ENCODE measurements around the gene EMP3. TPM values are rescaled to one million over a fixed set of nuclear protein-coding genes. Genes with fewer than 3 reads are reported as not detected.
"Not testable (repeated sequence)": the region's sequence is repeated elsewhere in the genome, so short reads cannot be mapped to it uniquely, and the experiment has no call there.

EMP3 gene
- total and polyA plus RNA-seq, 4 experiments from 2014 or later = 293 to 1,108 (median 695) TPM

DNA sequence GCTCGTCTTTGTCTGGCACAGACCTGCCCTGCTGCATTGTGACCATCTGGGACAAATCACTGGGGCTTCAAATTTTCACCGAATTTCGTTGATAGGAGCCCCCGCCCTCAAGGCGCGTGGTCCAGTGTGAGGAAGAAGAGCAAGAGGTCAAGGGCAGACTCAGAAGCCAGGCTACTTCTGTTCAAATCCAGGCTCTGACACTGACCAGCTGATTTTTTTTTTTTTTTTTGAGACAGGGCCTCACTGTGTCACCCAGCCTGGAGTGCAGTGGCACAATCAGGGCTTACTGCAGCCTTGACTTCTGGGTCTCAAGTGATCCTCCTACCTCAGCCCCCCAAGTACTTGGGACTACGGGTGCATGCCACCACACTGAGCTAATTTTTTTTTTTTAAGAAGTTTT is 46.0 kb downstream of the EMP3 start:
- intact Hi-C loops (cut with micrococcal nuclease) = no loop called here
- H3K4me3 Mint-ChIP-seq = no peak overlapping the region
- H3K27me3 Mint-ChIP-seq = no peaks in the 10 kb centered on the region
- H3K27ac ChIP-seq (ENCODE audit: low read depth, low read length) = no peak overlapping the region
- H3K9me3 Mint-ChIP-seq = no peaks in the 10 kb centered on the region
- CTCF ChIA-PET (ENCODE audit: partially characterized antibody) = interaction anchor here (1.2 kb wide), 1 partner anchor 20 kb away, joined by 5 read pairs; the partner anchor contains the start of gene KDELR1
- no peak overlapping the region for H3K27ac Mint-ChIP-seq
- H3K4me3 ChIP-seq (ENCODE audit: low read length in 2 of 2) = no peak overlapping the region
- H3K4me1 Mint-ChIP-seq = no peaks in the 10 kb centered on the region
- H3K36me3 Mint-ChIP-seq = no peaks in the 10 kb centered on the region
- H3K9me3 ChIP-seq (ENCODE audit: control insufficient read depth in 1 of 2, low read length in 2 of 2) = no peaks in the 10 kb centered on the region
- POLR2A ChIA-PET (ENCODE audit: partially characterized antibody) = no interaction called here
- no peak for DNase-seq
- no peaks in the 10 kb centered on the region for H3K4me1 ChIP-seq (ENCODE audit: insufficient read depth, low read length)
- H3K36me3 ChIP-seq (ENCODE audit: insufficient read depth, low read length) = no peaks in the 10 kb centered on the region
- H3K27me3 ChIP-seq (ENCODE audit: insufficient read depth, low read length) = no peaks in the 10 kb centered on the region

DNA sequence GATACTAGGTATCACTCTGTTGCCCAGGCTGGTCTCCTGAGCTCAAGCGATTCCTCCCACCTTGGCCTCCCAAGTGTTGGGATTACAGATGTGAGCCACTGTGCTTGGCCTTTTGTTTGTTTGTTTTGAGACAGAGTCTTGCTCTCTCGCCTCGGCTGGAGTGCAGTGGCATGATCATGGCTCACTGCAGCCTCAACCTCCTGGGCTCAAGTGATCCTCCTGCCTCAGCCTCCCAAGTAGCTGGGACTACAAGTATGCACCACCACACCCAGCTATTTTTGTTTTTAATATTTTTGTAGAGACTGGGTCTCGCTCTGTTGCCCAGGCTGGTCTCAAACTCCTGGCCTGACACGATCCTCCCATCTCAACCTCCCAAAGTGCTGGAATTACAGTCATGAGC is 46.4 kb downstream of the EMP3 start:
- POLR2A ChIA-PET (ENCODE audit: partially characterized antibody); H3K36me3 ChIP-seq (ENCODE audit: insufficient read depth, low read length); H3K9me3 Mint-ChIP-seq; H3K27me3 Mint-ChIP-seq; H3K27ac Mint-ChIP-seq; intact Hi-C loops (cut with micrococcal nuclease); H3K4me1 Mint-ChIP-seq; H3K27me3 ChIP-seq (ENCODE audit: insufficient read depth, low read length); H3K4me3 ChIP-seq (ENCODE audit: low read length in 2 of 2); H3K36me3 Mint-ChIP-seq; DNase-seq; H3K4me1 ChIP-seq (ENCODE audit: insufficient read depth, low read length); H3K27ac ChIP-seq (ENCODE audit: low read depth, low read length); H3K4me3 Mint-ChIP-seq; H3K9me3 ChIP-seq (ENCODE audit: control insufficient read depth in 1 of 2, low read length in 2 of 2): not testable (repeated sequence)
- CTCF ChIA-PET (ENCODE audit: partially characterized antibody) = interaction anchor here (1.2 kb wide), 1 partner anchor 20 kb away, joined by 5 read pairs; the partner anchor contains the start of gene KDELR1

GRCh38 chr19:48372904-48373303 is 47.6 kb downstream of the EMP3 start:
- H3K4me3 ChIP-seq (ENCODE audit: low read length in 2 of 2) = no peak overlapping the region
- no peaks in the 10 kb centered on the region for H3K4me1 ChIP-seq (ENCODE audit: insufficient read depth, low read length)
- DNase-seq = no peak
- Mint-ChIP-seq H3K4me1 (no peaks in the 10 kb centered on the region), H3K36me3 (no peaks in the 10 kb centered on the region), H3K27me3 (no peaks in the 10 kb centered on the region), H3K4me3 (no peak overlapping the region), H3K27ac (no peak overlapping the region), H3K9me3 (no peaks in the 10 kb centered on the region)
- no peaks in the 10 kb centered on the region for H3K9me3 ChIP-seq (ENCODE audit: control insufficient read depth in 1 of 2, low read length in 2 of 2)
- H3K27ac ChIP-seq (ENCODE audit: low read depth, low read length) = no peak overlapping the region
- H3K27me3 ChIP-seq (ENCODE audit: insufficient read depth, low read length) = no peaks in the 10 kb centered on the region
- ChIA-PET POLR2A (ENCODE audit: partially characterized antibody) (interaction anchor here (1.0 kb wide), 1 partner anchor 9 kb away, joined by 3 read pairs; the partner anchor contains the start of genes SYNGR4 and TMEM143), CTCF (ENCODE audit: partially characterized antibody) (interaction anchor here (0.7 kb wide), 1 partner anchor 19 kb away, joined by 3 read pairs; the partner anchor contains the start of gene KDELR1)
- intact Hi-C loops (cut with micrococcal nuclease) = no loop called here
- H3K36me3 ChIP-seq (ENCODE audit: insufficient read depth, low read length) = no peaks in the 10 kb centered on the region

DNA sequence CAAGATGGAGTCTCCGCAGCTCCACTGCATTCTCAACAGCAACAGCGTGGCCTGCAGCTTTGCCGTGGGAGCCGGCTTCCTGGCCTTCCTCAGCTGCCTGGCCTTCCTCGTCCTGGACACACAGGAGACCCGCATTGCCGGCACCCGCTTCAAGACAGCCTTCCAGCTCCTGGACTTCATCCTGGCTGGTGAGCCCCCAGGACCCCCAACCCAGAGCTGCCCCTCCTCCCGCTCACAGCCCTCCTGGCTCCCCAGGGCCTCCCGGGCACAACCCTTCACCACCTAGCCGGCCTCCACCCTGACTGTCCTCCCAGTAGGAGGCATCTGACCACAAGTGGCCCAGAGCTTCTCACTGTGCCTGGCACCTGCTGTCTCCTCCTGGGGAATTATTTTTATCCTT is 48.2 kb downstream of the EMP3 start:
- H3K36me3 ChIP-seq (ENCODE audit: insufficient read depth, low read length) = no peaks in the 10 kb centered on the region
- no peak overlapping the region for H3K4me3 ChIP-seq (ENCODE audit: low read length in 2 of 2)
- intact Hi-C loops (cut with micrococcal nuclease) = no loop called here
- Mint-ChIP-seq H3K4me1 (no peaks in the 10 kb centered on the region), H3K9me3 (no peaks in the 10 kb centered on the region), H3K27ac (no peak overlapping the region), H3K4me3 (no peak overlapping the region), H3K27me3 (no peaks in the 10 kb centered on the region), H3K36me3 (no peaks in the 10 kb centered on the region)
- CTCF ChIA-PET (ENCODE audit: partially characterized antibody) = interaction anchor here (0.7 kb wide), 1 partner anchor 18 kb away, joined by 3 read pairs; the partner anchor contains the start of gene KDELR1
- no peaks in the 10 kb centered on the region for H3K4me1 ChIP-seq (ENCODE audit: insufficient read depth, low read length)
- H3K27me3 ChIP-seq (ENCODE audit: insufficient read depth, low read length) = no peaks in the 10 kb centered on the region
- DNase-seq = no peak
- H3K9me3 ChIP-seq (ENCODE audit: control insufficient read depth in 1 of 2, low read length in 2 of 2) = no peaks in the 10 kb centered on the region
- H3K27ac ChIP-seq (ENCODE audit: low read depth, low read length) = no peak overlapping the region
- POLR2A ChIA-PET (ENCODE audit: partially characterized antibody) = interaction anchor here (0.5 to 1.0 kb wide), 2 partner anchors 9 to 114 kb away, joined by 3 read pairs; partner anchors contain the start of genes SYNGR4 and TMEM143

DNA sequence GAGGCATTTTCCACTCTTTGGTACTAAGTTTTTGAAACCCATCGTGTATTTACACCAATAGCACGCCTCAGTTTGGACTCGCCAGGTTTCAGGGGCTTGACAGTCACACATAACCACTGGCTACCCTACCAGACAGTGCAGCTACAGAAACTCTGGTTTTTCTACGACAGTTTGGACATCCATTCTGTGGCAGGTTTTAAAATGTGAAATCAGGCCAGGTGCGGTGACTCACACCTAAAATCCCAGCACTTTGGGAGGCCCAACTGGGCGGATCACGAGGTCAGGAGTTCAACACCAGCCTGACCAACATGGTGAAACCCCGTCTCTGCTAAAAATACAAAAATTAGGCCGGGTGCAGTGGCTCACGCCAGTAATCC is 52.8 kb downstream of the EMP3 start:
- H3K4me1 ChIP-seq (ENCODE audit: insufficient read depth, low read length) = no peaks in the 10 kb centered on the region
- no peak overlapping the region for H3K27ac ChIP-seq (ENCODE audit: low read depth, low read length)
- CTCF ChIA-PET (ENCODE audit: partially characterized antibody) = interaction anchor here (1.5 kb wide), 1 partner anchor 13 kb away, joined by 4 read pairs; the partner anchor contains the start of gene KDELR1
- Mint-ChIP-seq H3K27me3 (no peaks in the 10 kb centered on the region), H3K36me3 (peaks cover 12 to 15% of the 10 kb centered on the region in 2 donors), H3K4me3 (no peak overlapping the region), H3K4me1 (peaks cover 0 to 1% (median 0%) of the 10 kb centered on the region in 4 donors), H3K27ac (no peak overlapping the region), H3K9me3 (no peaks in the 10 kb centered on the region)
- H3K36me3 ChIP-seq (ENCODE audit: insufficient read depth, low read length) = no peaks in the 10 kb centered on the region
- no peaks in the 10 kb centered on the region for H3K27me3 ChIP-seq (ENCODE audit: insufficient read depth, low read length)
- DNase-seq = no peak
- no peaks in the 10 kb centered on the region for H3K9me3 ChIP-seq (ENCODE audit: control insufficient read depth in 1 of 2, low read length in 2 of 2)
- no peak overlapping the region for H3K4me3 ChIP-seq (ENCODE audit: low read length in 2 of 2)
- intact Hi-C loops (cut with micrococcal nuclease) = no loop called here
- POLR2A ChIA-PET (ENCODE audit: partially characterized antibody) = no interaction called here

- POLR2A ChIA-PET (ENCODE audit: partially characterized antibody) = no interaction called here
- no peaks in the 10 kb centered on the region for H3K27me3 Mint-ChIP-seq
- H3K9me3 Mint-ChIP-seq = no peaks in the 10 kb centered on the region
- Histone ChIP-seq H3K4me1 (ENCODE audit: insufficient read depth, low read length) (no peaks in the 10 kb centered on the region), H3K27ac (ENCODE audit: low read depth, low read length) (no peak overlapping the region), H3K9me3 (ENCODE audit: control insufficient read depth in 1 of 2, low read length in 2 of 2) (no peaks in the 10 kb centered on the region), H3K4me3 (ENCODE audit: low read length in 2 of 2) (no peak overlapping the region), H3K27me3 (ENCODE audit: insufficient read depth, low read length) (no peaks in the 10 kb centered on the region), H3K36me3 (ENCODE audit: insufficient read depth, low read length) (peaks cover 5% of the 10 kb centered on the region)
- DNase-seq = no peak
- peaks cover 0 to 1% (median 0%) of the 10 kb centered on the region in 4 donors for H3K4me1 Mint-ChIP-seq
- H3K4me3 Mint-ChIP-seq = no peak overlapping the region
- no peak overlapping the region for H3K27ac Mint-ChIP-seq
- intact Hi-C loops (cut with micrococcal nuclease) = no loop called here
- peaks cover 17 to 22% of the 10 kb centered on the region in 2 donors for H3K36me3 Mint-ChIP-seq
- CTCF ChIA-PET (ENCODE audit: partially characterized antibody) = interaction anchor here (1.5 kb wide), 1 partner anchor 12 kb away, joined by 5 read pairs; no protein-coding TSS in a partner anchor
Observed at GRCh38 chr19:48379058-48379457, 53.7 kb downstream of the EMP3 start.
